Measurements from ENCODE around the gene KNDC1.

DNA sequence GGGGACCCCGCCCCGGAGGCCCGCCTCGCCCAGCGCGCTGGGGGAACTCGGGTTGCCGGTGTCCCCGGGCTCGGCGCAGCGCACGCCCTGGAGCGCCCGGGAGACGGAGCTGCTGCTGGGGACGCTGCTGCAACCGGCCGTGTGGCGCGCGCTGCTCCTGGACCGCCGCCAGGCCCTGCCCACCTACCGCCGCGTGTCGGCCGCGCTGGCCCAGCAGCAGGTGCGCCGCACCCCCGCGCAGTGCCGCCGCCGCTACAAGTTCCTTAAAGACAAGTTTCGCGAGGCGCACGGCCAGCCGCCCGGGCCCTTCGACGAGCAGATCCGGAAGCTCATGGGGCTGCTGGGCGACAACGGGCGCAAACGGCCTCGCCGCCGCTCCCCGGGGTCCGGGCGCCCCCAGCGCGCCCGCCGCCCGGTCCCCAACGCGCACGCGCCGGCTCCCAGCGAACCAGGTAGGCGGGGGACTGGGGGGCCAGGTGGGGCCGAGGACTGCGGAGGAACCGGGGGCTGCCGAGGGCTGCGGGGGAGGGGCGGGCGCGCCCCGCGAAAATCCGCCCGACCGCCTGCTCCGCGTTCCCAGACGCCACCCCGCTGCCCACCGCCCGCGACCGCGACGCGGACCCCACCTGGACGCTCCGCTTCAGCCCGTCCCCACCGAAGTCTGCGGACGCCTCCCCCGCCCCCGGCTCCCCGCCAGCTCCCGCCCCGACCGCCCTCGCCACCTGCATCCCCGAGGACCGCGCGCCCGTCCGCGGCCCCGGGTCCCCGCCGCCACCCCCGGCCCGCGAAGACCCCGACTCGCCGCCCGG lies 70.6 kb downstream of the KNDC1 start:
- TF ChIP-seq GATA2 (IDR thresholded peaks at IDR 0.05; ENCODE audit: low read depth, low read length) (no peak), GATA3 (IDR thresholded peaks at IDR 0.05; ENCODE audit: low read depth, low read length) (no peak)

Data from SH-SY5Y (cell line).